ENCODE results near the gene ACOX3. TPM values are rescaled to one million over a fixed set of nuclear protein-coding genes. Genes with fewer than 3 reads are reported as not detected.
A peak's percentile ranks its signal among the peaks of the same experiment; 100 is the strongest.

Gene ACOX3
- total and polyA plus RNA-seq, 2 of the 8 experiments (the other 6 are each of a cell fraction or from before 2014, with no cell fraction given): 2.5 to 9.9 TPM

DNA sequence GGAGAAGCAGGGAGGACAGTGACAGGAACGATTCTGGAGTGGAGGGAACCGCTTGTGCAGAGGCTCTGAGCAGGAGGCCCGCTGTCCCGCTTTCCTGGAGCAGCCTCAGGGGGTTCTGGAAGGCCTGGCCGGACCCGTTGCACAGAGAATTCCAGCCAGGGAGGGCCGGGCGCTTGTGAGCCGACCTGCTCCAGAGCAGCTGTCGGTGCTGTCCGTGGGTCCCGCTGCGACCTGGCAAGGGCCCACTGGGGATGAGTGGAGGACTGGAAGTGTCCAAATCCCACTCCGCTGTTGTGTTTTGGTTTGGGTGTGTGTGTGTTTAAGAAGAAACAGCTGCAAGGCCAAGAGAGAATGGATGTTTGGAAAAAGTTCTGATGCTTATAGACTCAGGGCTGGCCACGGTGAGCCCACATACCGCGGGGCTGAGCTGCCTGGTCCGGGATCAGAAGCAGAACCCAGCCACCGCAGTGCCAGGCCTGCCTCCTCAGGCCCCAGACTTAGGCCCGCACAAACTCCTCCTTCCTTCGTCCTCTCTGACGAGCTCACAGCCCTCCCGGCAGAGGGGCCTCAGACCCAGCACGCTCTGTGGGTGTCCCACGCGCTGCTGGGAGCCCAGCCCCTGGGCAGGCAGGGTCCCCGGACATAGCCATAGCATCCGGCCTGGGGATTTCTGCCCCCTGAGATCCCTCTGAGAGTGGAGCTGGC, 97.1 kb downstream of the ACOX3 start:
- Histone ChIP-seq H3K18ac (ENCODE audit: extremely low read depth, low read length) (no peak overlapping the region), H3K4ac (replicated peaks; ENCODE audit: insufficient read length, low read depth, low read length) (no peak overlapping the region), H3K56ac (replicated peaks; ENCODE audit: insufficient read length, low read depth, low read length) (no peak overlapping the region), H3K36me3 (ENCODE audit: control insufficient read depth in 2 of 4, insufficient read depth in 4 of 4, low read length in 3 of 4) (no peaks in the 10 kb centered on the region), H2BK12ac (ENCODE audit: low read depth, low read length) (no peak overlapping the region), H3K27ac (ENCODE audit: low read depth, low read length) (no peak overlapping the region), H3K4me1 (replicated peaks in 1 of 4; ENCODE audit: control insufficient read depth in 3 of 4, insufficient read depth in 4 of 4, low read length in 3 of 4) (peaks cover 0 to 4% (median 2%) of the 10 kb centered on the region in 4 experiments; a peak in 3 of 7 replicates), H3K4me2 (ENCODE audit: insufficient read depth in 1 of 2, low read depth in 2 of 2, low read length in 2 of 2) (no peak overlapping the region), H3K23ac (ENCODE audit: insufficient read length) (no peak overlapping the region), H3K9ac (replicated peaks in 1 of 4; ENCODE audit: extremely low read depth in 1 of 4, low read depth in 3 of 4, low read length in 3 of 4) (no peak overlapping the region), H3K79me2 (ENCODE audit: control insufficient read depth in 1 of 2, insufficient read depth in 2 of 2, low read length in 2 of 2) (no peaks in the 10 kb centered on the region), H2BK20ac (ENCODE audit: low read length) (no peak overlapping the region), H4K8ac (ENCODE audit: extremely low read depth, insufficient read depth, low read length) (peak overlapping the region; percentile 38; the same call in 1 of the 2 replicates), H4K20me1 (replicated peaks in 1 of 2; ENCODE audit: control insufficient read depth in 1 of 2, insufficient read depth in 2 of 2, low read length in 2 of 2) (no peaks in the 10 kb centered on the region), H2BK15ac (ENCODE audit: low read length) (no peak overlapping the region), H3K4me3 (ENCODE audit: extremely low read depth in 1 of 4, insufficient read depth in 2 of 4, low read depth in 3 of 4, low read length in 4 of 4) (no peak overlapping the region), H4K91ac (replicated peaks; ENCODE audit: insufficient read length, low read length) (no peak overlapping the region), H3K79me1 (ENCODE audit: low read depth, low read length) (no peaks in the 10 kb centered on the region), H4K5ac (ENCODE audit: insufficient read length, low read depth, low read length) (no peak overlapping the region), H2BK120ac (replicated peaks; ENCODE audit: low read depth, low read length) (no peak overlapping the region), H2AFZ (ENCODE audit: low read length) (no peak overlapping the region), H3K23me2 (ENCODE audit: low read depth, low read length) (peaks cover 1% of the 10 kb centered on the region; the same call in 1 of the 2 replicates), H3K14ac (ENCODE audit: insufficient read length) (no peak overlapping the region), H3K27me3 (replicated peaks in 1 of 4; ENCODE audit: control insufficient read depth in 3 of 4, extremely low read depth in 1 of 4, insufficient read depth in 3 of 4, low read length in 3 of 4) (no peaks in the 10 kb centered on the region), H2AK5ac (ENCODE audit: low read depth, low read length) (no peak overlapping the region; the same call in 1 of the 2 replicates), H2BK5ac (ENCODE audit: low read depth, low read length) (no peak overlapping the region), H3K9me3 (ENCODE audit: insufficient read depth in 2 of 2, low read depth in 1 of 2, low read length in 1 of 2) (no peaks in the 10 kb centered on the region)
- FAIRE-seq (no peak), DNase-seq (ENCODE audit: low read depth in 1 of 2, low spot score in 2 of 2) (no peak)
- 90% methylated on average over 27 of the region's 28 CpGs; no CpG with 5 or more reads in 1 of the 2 experiments for WGBS, 2 experiments (ENCODE audit: extremely low coverage in 1 of 2, insufficient coverage in 1 of 2, insufficient read length in 1 of 2, insufficient replicate concordance in 2 of 2, low coverage in 1 of 2, low lambda C conversion rate in 2 of 2, missing lambda C conversion rate in 1 of 2)
- POLR2A ChIA-PET (ENCODE audit: partially characterized antibody): interaction anchor here (0.9 kb wide), 1 partner anchor 18 kb away, joined by 3 read pairs; no protein-coding TSS in a partner anchor
- CTCF ChIA-PET (ENCODE audit: partially characterized antibody): interaction anchor here (0.6 to 5.7 kb wide), 28 partner anchors 9 to 215 kb away, joined by 3 to 27 read pairs (median 5); no protein-coding TSS in a partner anchor
